Right lobe of liver (tissue), 4 donors: ENCODE measurements around the gene EFNA5.

Experiments used
- POLR2A ChIP-seq: fragments of 450-650 bp; IDR thresholded peaks from one replicate; pipeline ENCODE4 v1.6.1; 2017; ENCODE audit warnings: antibody characterized with exemption, mild to moderate bottlenecking
- TF ChIP-seq, protein P1 (sequence below), 4 donors: fragments of 200-600 bp in 3 of 4; fragments of 450-650 bp in 1 of 4; IDR thresholded peaks; one replicate each; pipeline versions ENCODE4 v1.5.1 to v1.8.0; 2016 to 2022; ENCODE audit warnings: antibody characterized with exemption in 4 of 4, mild to moderate bottlenecking in 2 of 4
- donor health status: DM: no; HTN: no; CAD: no.
- donor health status: DM: no; HTN: no; CAD: no.
- donor health status: DM: no; HTN: yes; CAD: no.

DNA sequence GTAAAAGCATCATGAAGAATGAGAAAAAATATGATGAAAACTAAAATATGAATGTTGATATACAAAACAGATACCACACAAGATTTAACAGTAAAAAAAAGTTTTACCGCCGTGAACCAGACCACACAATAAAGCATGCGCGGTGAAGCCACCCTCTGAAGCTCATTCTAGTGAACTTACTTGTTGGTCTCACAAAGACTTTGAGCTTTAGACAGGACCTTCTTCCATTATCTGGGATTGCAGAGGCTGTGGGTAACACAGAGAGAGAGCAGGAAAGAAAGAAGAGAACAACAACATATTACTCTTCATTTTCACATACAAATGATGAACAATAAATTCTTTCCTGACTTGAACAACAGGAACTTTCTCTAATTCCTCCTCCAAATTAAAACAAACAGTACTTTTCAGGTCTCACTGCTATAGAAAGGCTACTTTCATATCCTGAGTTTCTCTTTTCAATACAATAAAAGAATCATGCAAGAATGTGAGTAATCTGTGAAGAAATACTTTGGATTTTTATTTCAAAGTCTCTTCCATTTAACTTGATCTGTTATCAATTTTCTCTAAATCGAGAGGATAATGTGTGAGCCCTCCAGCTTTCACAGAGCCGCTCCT, 283.1 kb downstream of the EFNA5 start:
- TF ChIP-seq, protein P1, sequence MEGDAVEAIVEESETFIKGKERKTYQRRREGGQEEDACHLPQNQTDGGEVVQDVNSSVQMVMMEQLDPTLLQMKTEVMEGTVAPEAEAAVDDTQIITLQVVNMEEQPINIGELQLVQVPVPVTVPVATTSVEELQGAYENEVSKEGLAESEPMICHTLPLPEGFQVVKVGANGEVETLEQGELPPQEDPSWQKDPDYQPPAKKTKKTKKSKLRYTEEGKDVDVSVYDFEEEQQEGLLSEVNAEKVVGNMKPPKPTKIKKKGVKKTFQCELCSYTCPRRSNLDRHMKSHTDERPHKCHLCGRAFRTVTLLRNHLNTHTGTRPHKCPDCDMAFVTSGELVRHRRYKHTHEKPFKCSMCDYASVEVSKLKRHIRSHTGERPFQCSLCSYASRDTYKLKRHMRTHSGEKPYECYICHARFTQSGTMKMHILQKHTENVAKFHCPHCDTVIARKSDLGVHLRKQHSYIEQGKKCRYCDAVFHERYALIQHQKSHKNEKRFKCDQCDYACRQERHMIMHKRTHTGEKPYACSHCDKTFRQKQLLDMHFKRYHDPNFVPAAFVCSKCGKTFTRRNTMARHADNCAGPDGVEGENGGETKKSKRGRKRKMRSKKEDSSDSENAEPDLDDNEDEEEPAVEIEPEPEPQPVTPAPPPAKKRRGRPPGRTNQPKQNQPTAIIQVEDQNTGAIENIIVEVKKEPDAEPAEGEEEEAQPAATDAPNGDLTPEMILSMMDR (IDR thresholded peaks at IDR 0.05), result no peak
- no peak for TF ChIP-seq POLR2A
